Measurements from ENCODE around the gene KRTAP10-5. TPM values are rescaled to one million over a fixed set of nuclear protein-coding genes. Genes with fewer than 3 reads are reported as not detected.

Gene KRTAP10-5
- total RNA-seq, 6 experiments from 2014 or later, result not detected

GRCh38 chr21:44539991-44540666 lies 40.3 kb downstream of the KRTAP10-5 start, which contains the start of gene KRTAP10-1:
Gene KRTAP10-1 (minus strand): TSS chr21:44540195. CDS start chr21:44540150, 45 bp downstream.
- intact Hi-C loops (cut with DNase I), result no loop called here
- no peaks in the 10 kb centered on the region for H3K9me3 ChIP-seq
- H3K27ac ChIP-seq, result no peak within 1 kb of the TSS
- no peak within 1 kb of the TSS for H3K4me3 ChIP-seq
- no peaks in the 10 kb centered on the region for H3K27me3 ChIP-seq
- ATAC-seq (peak in 1 of 4 donors; percentile 27), DNase-seq (no peak)
- no peaks in the 10 kb centered on the region for H3K36me3 ChIP-seq
- H3K4me1 ChIP-seq, result no peaks in the 10 kb centered on the region
- TF ChIP-seq POLR2A (IDR thresholded peaks at IDR 0.05) (no peak), CTCF (IDR thresholded peaks at IDR 0.05) (no peak)
- WGBS (ENCODE audit: insufficient coverage, low coverage, low lambda C conversion rate, missing lambda C conversion rate), result 64% methylated on average over 11 of the region's 21 CpGs

GRCh38 chr21:44539046-44539445 lies 41.4 kb downstream of the KRTAP10-5 start:
- H3K4me1 ChIP-seq, result no peaks in the 10 kb centered on the region
- DNase-seq (no peak), ATAC-seq (peak in 1 of 4 donors; percentile 22)
- H3K4me3 ChIP-seq, result no peak overlapping the region
- H3K9me3 ChIP-seq, result no peaks in the 10 kb centered on the region
- TF ChIP-seq POLR2A (IDR thresholded peaks at IDR 0.05) (no peak), CTCF (IDR thresholded peaks at IDR 0.05) (no peak)
- WGBS (ENCODE audit: insufficient coverage, low coverage, low lambda C conversion rate, missing lambda C conversion rate), result 60% methylated on average over 4 of the region's 14 CpGs
- H3K27me3 ChIP-seq, result no peaks in the 10 kb centered on the region
- no peak overlapping the region for H3K27ac ChIP-seq
- H3K36me3 ChIP-seq, result no peaks in the 10 kb centered on the region
- intact Hi-C loops (cut with DNase I), result no loop called here

- Histone ChIP-seq H3K36me3 (no peaks in the 10 kb centered on the region), H3K27ac (no peak overlapping the region), H3K9me3 (no peaks in the 10 kb centered on the region), H3K4me1 (no peaks in the 10 kb centered on the region), H3K27me3 (no peaks in the 10 kb centered on the region), H3K4me3 (no peak overlapping the region)
- no peak for TF ChIP-seq CTCF (IDR thresholded peaks at IDR 0.05)
- TF ChIP-seq POLR2A (IDR thresholded peaks at IDR 0.05), result no peak
- peak in 1 of 4 donors; percentile 21 for ATAC-seq
- WGBS (ENCODE audit: insufficient coverage, low coverage, low lambda C conversion rate, missing lambda C conversion rate), result 84% methylated on average over 7 of the region's 33 CpGs
- intact Hi-C loops (cut with DNase I), result no loop called here
- peak in 1 of 3 donors; percentile 43 for DNase-seq
Observed at GRCh38 chr21:44537930-44538911, 42.2 kb downstream of the KRTAP10-5 start.

- no peak for TF ChIP-seq CTCF (IDR thresholded peaks at IDR 0.05)
- TF ChIP-seq POLR2A (IDR thresholded peaks at IDR 0.05), result no peak
- Histone ChIP-seq H3K27ac (no peak overlapping the region), H3K9me3 (no peaks in the 10 kb centered on the region), H3K4me3 (no peak overlapping the region), H3K36me3 (no peaks in the 10 kb centered on the region), H3K4me1 (no peaks in the 10 kb centered on the region), H3K27me3 (no peaks in the 10 kb centered on the region)
- intact Hi-C loops (cut with DNase I), result no loop called here
- WGBS (ENCODE audit: insufficient coverage, low coverage, low lambda C conversion rate, missing lambda C conversion rate), result 56% methylated on average over 4 of the region's 7 CpGs
- DNase-seq (peak in 1 of 3 donors; percentile 18), ATAC-seq (no peak)
Observed at GRCh38 chr21:44535963-44536362, 44.4 kb downstream of the KRTAP10-5 start.

Data from right lobe of liver (tissue), 6 donors.